ENCODE data around the gene TYW1B. TPM values are rescaled to one million over a fixed set of nuclear protein-coding genes. Genes with fewer than 3 reads are reported as not detected.
A peak's percentile ranks its signal among the peaks of the same experiment; 100 is the strongest.
"Not testable (repeated sequence)": the region's sequence is repeated elsewhere in the genome, so short reads cannot be mapped to it uniquely, and the experiment has no call there.

Gene TYW1B
- total and polyA plus RNA-seq, 2 donors (not counting 3 experiments of a cell fraction or from before 2014, with no cell fraction given) = 0.69 to 2.7 TPM

- DNase-seq (ENCODE audit: low read depth, low spot score) = peak; percentile 29
- H2AFZ ChIP-seq (ENCODE audit: low read depth, low read length); H3K4me3 ChIP-seq (replicated peaks in 1 of 3; ENCODE audit: insufficient read depth in 1 of 3, low read depth in 1 of 3, low read length in 3 of 3); H3K4me2 ChIP-seq (ENCODE audit: insufficient read depth, low read length); H3K4me1 ChIP-seq (ENCODE audit: control insufficient read depth, extremely low read depth, insufficient read depth, low read length); H3K27me3 ChIP-seq (ENCODE audit: control insufficient read depth in 2 of 2, insufficient read depth in 2 of 2, low read length in 2 of 2); H3K9me3 ChIP-seq (replicated peaks; ENCODE audit: control insufficient read depth, insufficient read depth, low read length); BruUV-seq (replicated peaks); H4K20me1 ChIP-seq (replicated peaks; ENCODE audit: control insufficient read depth, extremely low read depth, insufficient read depth, low read length); H3K9ac ChIP-seq (replicated peaks; ENCODE audit: extremely low read depth, insufficient read depth, low read length); intact Hi-C loops (cut with micrococcal nuclease); POLR2A ChIA-PET; H3K79me2 ChIP-seq (ENCODE audit: control insufficient read depth, insufficient read depth, low read length); H3K36me3 ChIP-seq (ENCODE audit: control insufficient read depth in 2 of 2, extremely low read depth in 1 of 2, insufficient read depth in 2 of 2, low read length in 2 of 2); H3K27ac ChIP-seq (ENCODE audit: insufficient read depth, low read depth, low read length); H3K9me1 ChIP-seq (replicated peaks; ENCODE audit: control insufficient read depth, extremely low read depth, insufficient read depth, low read length); dilution Hi-C loops (cut with MboI; ENCODE audit: extremely low pct_ligation_motif_present, low sequenced_read_pairs): not testable (repeated sequence)
- peak; percentile 80 for FAIRE-seq
- peak in 1 of 2 donors; percentile 4 for TF ChIP-seq CTCF (IDR thresholded peaks at IDR 0.05; ENCODE audit: extremely low read depth in 1 of 2, insufficient read depth in 1 of 2, low read depth in 1 of 2, low read length in 2 of 2)
- CTCF ChIA-PET = interaction anchor here (0.6 to 1.0 kb wide), 2 partner anchors 12 to 91 kb away, joined by 3 to 4 read pairs; no protein-coding TSS in a partner anchor
Measured at GRCh38 chr7:72823765-72824732, 4.0 kb downstream of the TYW1B start.

- FAIRE-seq, POLR2A ChIA-PET, CTCF ChIA-PET: not testable (repeated sequence)
Measured at GRCh38 chr7:72822497-72822896, 5.5 kb downstream of the TYW1B start.

GRCh38 chr7:72818663-72819361, 9.2 kb downstream of the TYW1B start:
- H3K36me3 ChIP-seq (ENCODE audit: control insufficient read depth in 2 of 2, extremely low read depth in 1 of 2, insufficient read depth in 2 of 2, low read length in 2 of 2); H3K4me3 ChIP-seq (replicated peaks in 1 of 3; ENCODE audit: insufficient read depth in 1 of 3, low read depth in 1 of 3, low read length in 3 of 3); H3K9me1 ChIP-seq (replicated peaks; ENCODE audit: control insufficient read depth, extremely low read depth, insufficient read depth, low read length); H3K79me2 ChIP-seq (ENCODE audit: control insufficient read depth, insufficient read depth, low read length); H3K27me3 ChIP-seq (ENCODE audit: control insufficient read depth in 2 of 2, insufficient read depth in 2 of 2, low read length in 2 of 2); DNase-seq (ENCODE audit: low read depth, low spot score); intact Hi-C loops (cut with micrococcal nuclease); H3K27ac ChIP-seq (ENCODE audit: insufficient read depth, low read depth, low read length); FAIRE-seq; dilution Hi-C loops (cut with MboI; ENCODE audit: extremely low pct_ligation_motif_present, low sequenced_read_pairs); H3K9ac ChIP-seq (replicated peaks; ENCODE audit: extremely low read depth, insufficient read depth, low read length); H3K4me2 ChIP-seq (ENCODE audit: insufficient read depth, low read length); H2AFZ ChIP-seq (ENCODE audit: low read depth, low read length); H3K9me3 ChIP-seq (replicated peaks; ENCODE audit: control insufficient read depth, insufficient read depth, low read length); H3K4me1 ChIP-seq (ENCODE audit: control insufficient read depth, extremely low read depth, insufficient read depth, low read length); H4K20me1 ChIP-seq (replicated peaks; ENCODE audit: control insufficient read depth, extremely low read depth, insufficient read depth, low read length); BruUV-seq (replicated peaks); POLR2A ChIA-PET; CTCF ChIA-PET: not testable (repeated sequence)

More at GRCh38 chr7:72822497-72822896, 5.5 kb downstream of the TYW1B start:
- H3K4me3 ChIP-seq (replicated peaks in 1 of 3; ENCODE audit: insufficient read depth in 1 of 3, low read depth in 1 of 3, low read length in 3 of 3); DNase-seq (ENCODE audit: low read depth, low spot score); H3K9me3 ChIP-seq (replicated peaks; ENCODE audit: control insufficient read depth, insufficient read depth, low read length); H3K9ac ChIP-seq (replicated peaks; ENCODE audit: extremely low read depth, insufficient read depth, low read length); H4K20me1 ChIP-seq (replicated peaks; ENCODE audit: control insufficient read depth, extremely low read depth, insufficient read depth, low read length); H3K9me1 ChIP-seq (replicated peaks; ENCODE audit: control insufficient read depth, extremely low read depth, insufficient read depth, low read length); dilution Hi-C loops (cut with MboI; ENCODE audit: extremely low pct_ligation_motif_present, low sequenced_read_pairs); H3K4me2 ChIP-seq (ENCODE audit: insufficient read depth, low read length); H3K27me3 ChIP-seq (ENCODE audit: control insufficient read depth in 2 of 2, insufficient read depth in 2 of 2, low read length in 2 of 2); BruUV-seq (replicated peaks); intact Hi-C loops (cut with micrococcal nuclease); H3K27ac ChIP-seq (ENCODE audit: insufficient read depth, low read depth, low read length); H3K4me1 ChIP-seq (ENCODE audit: control insufficient read depth, extremely low read depth, insufficient read depth, low read length); H3K36me3 ChIP-seq (ENCODE audit: control insufficient read depth in 2 of 2, extremely low read depth in 1 of 2, insufficient read depth in 2 of 2, low read length in 2 of 2); H2AFZ ChIP-seq (ENCODE audit: low read depth, low read length); H3K79me2 ChIP-seq (ENCODE audit: control insufficient read depth, insufficient read depth, low read length): not testable (repeated sequence)
